SH-SY5Y (cell line): ENCODE data around the gene MACROD2.

Experiments used
- GATA2 ChIP-seq: IDR thresholded peaks from 2 replicates; pipeline ENCODE4 v1.6.1; 2011; ENCODE audit warnings: mild to moderate bottlenecking, low read depth, low read length
- GATA3 ChIP-seq: IDR thresholded peaks from 2 replicates; pipeline ENCODE4 v1.6.1; 2011; ENCODE audit warnings: low read depth, mild to moderate bottlenecking, low read length, moderate library complexity

GRCh38 chr20:14051454-14051853 is 56.1 kb downstream of the MACROD2 start:
- TF ChIP-seq GATA3: no peak
- TF ChIP-seq GATA2: no peak
